Esophagus muscularis mucosa (tissue), 3 donors: ENCODE data around the gene ZBED4.

Source experiments
- EP300 ChIP-seq: sonication (generic); formaldehyde crosslinking; IDR thresholded peaks from one replicate; pipeline ENCODE4 v1.6.1; 2017; ENCODE audit warnings: antibody characterized with exemption
- TF ChIP-seq, protein P1 (sequence below), 3 experiments: fragments of 200-600 bp in 2 of 3; fragments of 450-650 bp in 1 of 3; sonication (generic) in 2 of 3; IDR thresholded peaks; one replicate each; pipeline ENCODE4 v1.5.1; 2017 to 2019; ENCODE audit warnings: antibody characterized with exemption in 3 of 3, mild to moderate bottlenecking in 2 of 3, moderate library complexity in 1 of 3

- TF ChIP-seq EP300: no peak
- TF ChIP-seq, protein P1, sequence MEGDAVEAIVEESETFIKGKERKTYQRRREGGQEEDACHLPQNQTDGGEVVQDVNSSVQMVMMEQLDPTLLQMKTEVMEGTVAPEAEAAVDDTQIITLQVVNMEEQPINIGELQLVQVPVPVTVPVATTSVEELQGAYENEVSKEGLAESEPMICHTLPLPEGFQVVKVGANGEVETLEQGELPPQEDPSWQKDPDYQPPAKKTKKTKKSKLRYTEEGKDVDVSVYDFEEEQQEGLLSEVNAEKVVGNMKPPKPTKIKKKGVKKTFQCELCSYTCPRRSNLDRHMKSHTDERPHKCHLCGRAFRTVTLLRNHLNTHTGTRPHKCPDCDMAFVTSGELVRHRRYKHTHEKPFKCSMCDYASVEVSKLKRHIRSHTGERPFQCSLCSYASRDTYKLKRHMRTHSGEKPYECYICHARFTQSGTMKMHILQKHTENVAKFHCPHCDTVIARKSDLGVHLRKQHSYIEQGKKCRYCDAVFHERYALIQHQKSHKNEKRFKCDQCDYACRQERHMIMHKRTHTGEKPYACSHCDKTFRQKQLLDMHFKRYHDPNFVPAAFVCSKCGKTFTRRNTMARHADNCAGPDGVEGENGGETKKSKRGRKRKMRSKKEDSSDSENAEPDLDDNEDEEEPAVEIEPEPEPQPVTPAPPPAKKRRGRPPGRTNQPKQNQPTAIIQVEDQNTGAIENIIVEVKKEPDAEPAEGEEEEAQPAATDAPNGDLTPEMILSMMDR (IDR thresholded peaks at IDR 0.05): no peak
Measured at GRCh38 chr22:49838771-49839717, 14.6 kb upstream of the ZBED4 start.
